Fibroblast of skin of left quadriceps (primary cell): ENCODE measurements around the gene LMAN1L.

Source experiments
- DNase-seq, 2 experiments: peaks; one replicate each; pipeline ENCODE4 v3.0.0-alpha.2; 2013; ENCODE audit warnings: low read depth in 2 of 2

Gene LMAN1L

DNA sequence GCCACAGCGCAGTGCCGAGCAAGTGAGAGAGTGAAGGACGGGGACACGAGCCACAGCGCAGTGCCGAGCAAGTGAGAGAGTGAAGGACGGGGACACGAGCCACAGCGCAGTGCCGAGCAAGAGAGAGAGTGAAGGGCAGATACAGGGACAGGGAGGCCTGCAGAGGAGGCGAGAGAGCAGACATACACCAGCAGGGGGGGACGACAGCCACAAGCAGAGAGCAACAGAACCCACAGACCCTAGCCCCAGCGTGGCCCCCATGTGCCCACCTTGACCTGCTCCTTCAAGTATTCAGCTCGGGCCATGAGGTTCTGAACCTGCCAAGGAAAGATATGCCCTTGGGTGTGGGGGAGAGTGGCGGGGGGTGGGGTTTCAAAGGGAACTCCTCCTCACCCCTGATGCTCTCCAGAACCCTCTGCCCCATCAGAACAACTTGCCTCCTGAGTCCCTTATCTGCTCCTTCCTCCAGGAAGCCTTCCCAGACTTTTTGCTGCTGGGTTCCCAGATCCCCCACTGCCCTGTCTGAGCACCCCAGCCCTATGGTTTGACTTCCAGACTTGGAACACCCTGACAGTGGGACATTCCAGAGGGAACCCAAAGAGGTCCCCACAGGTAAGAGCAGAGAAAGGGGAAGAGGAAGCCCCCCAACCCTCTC is 25.0 kb downstream of the LMAN1L start:
- no peak for DNase-seq

DNA sequence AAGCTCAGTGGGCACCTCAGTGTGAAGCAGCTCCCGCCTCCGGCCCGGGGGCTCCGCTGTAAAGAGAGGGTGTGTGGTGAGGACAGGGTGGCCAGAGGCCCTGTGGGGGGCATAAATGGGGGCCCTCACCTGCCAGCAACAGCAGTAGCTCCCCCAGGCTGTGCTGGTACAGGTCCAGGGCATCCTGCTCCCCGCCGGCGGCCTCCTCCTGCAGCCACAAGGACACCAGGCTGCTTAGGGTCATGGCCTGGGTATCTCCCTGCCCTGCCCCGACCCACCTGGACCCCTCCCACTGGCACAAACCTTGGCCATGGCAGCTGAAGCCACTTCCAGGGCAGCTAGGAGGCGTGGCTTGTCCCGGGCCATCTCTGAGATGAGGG is 25.5 kb downstream of the LMAN1L start:
- no peak for DNase-seq

- no peak for DNase-seq
These were observed 26.3 kb downstream of the LMAN1L start for GRCh38 chr15:74838746-74839525.

DNA sequence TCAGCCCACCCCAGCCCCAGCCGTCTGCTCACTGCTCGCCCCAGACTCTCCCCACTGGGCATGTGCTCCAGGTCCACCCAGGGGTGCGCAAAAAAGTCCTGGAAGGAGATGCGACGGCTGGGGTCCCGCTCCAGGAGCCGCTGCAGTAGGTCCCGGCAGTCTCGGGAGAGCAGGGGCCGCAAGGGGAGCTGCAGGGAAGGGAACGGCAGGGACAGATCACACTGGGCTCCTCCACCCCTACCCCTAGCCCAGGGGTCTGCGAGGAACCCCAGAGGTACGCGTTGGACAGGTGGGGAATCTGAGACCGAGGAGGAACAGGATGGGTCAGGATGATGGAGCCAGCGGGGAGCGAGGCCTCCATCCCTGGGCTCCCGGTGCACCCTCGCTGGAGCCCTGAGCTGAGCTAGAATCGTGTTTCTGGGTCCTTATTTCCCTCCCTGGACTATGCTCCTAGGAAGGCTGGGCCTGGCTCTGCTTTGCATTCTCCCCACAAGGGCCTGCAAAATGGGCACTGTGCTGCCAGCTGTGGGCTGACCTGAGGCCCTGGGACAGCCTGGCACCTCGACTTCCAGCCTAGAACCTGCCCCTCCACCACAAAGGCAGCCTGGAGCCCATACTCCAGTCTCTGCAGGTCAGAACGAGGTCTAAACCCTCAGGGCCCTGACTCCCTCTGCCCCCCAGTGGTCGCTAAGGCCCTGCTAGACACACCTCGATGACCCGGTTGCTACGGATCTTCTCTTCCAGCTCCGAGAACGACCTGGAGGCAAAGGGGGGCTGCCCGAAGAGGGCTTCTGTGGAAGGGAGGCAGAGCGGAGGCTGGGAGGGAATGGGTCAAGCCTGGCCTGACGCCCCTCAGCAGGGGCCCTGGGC is 27.1 kb downstream of the LMAN1L start:
- DNase-seq: no peak

DNA sequence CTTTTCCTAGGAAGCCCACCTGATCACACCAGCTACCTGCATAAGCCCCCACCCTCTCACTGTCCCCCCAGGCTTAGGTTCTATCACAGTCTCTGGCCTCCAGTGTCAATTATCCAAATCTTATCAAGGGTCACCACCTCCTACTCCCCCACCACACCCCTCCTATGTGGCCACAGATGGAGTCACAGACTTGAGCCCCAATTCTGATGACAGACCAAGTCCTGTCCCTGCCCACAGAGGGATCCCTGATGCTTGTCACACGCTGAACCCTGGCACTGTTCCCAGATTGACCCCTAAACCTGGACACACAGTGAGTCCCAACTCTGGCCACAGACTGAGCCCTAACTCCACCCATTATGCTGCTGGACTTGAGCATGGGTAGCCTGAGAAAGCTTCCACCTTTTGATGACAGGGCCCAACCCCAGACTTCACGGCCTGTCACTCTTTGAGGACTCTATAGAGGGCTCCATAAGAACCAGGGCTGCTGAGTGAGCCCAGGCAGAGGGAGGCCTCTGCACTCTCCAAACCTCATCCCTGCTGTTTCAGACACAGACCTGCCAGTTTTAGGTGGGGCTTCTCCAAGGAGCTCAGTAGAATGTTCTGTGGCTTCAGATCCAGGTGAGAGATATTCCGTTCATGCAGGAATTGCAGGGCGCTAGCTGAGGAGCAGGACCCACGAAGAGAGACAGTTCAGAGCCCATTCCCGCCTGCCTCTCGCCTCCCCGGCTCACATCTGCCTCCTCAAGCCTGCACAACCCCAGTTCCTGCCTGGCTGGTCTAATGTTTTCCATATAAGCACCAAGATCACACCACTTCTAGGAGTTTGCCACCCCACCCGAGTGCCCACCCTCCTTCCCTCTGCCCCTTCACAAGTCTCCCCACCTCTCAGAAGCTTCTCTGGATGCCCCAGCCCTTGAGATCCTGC is 28.5 kb downstream of the LMAN1L start:
- DNase-seq: no peak

GRCh38 chr15:74841891-74842373 is 29.3 kb downstream of the LMAN1L start:
- DNase-seq: no peak

GRCh38 chr15:74842581-74843444 is 30.2 kb downstream of the LMAN1L start, which contains the start of gene ULK3:
TSS of gene ULK3 (minus strand) at chr15:74843156. CDS start at chr15:74843105, 51 bp downstream.
- DNase-seq: peak; percentile 65

DNA sequence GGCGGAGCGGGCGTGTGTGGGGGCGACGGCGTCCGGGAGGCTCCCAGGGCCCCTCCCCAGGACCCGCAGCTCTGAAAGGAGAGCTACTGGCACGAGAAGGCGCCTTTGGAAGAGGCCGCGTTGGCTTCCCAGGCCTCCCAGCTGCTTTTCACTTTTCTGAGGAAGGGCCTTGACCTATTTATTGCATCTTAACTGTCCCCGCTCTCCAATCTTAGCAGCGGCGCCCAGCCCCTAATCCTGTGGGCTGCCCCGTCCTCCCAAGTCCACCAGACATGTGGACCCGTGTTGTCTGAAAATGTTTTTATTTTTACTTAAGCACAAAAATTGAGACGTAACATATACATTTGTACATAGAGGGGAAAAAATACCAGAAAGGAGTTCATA is 30.8 kb downstream of the LMAN1L start:
- no peak for DNase-seq

DNA sequence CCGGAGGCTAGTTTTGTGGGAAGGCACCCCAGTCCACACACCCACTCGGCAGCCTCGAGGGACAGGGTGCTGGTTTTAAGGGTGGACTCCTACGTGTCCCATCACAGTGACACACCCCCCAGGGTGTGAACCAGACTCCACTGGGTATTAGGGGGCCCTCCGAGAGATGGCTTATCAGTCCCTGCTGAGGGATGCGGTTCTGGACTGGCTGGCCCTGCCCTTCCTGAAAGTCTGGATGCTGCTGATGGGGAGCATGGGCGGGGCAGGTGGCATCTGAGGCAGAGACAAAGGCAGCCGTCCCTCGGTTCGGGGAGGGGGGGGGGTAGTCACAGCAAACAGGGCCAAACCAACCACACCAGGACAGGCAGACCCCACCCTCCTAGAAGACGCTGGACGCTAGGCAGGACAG is 31.3 kb downstream of the LMAN1L start:
- DNase-seq: no peak

DNA sequence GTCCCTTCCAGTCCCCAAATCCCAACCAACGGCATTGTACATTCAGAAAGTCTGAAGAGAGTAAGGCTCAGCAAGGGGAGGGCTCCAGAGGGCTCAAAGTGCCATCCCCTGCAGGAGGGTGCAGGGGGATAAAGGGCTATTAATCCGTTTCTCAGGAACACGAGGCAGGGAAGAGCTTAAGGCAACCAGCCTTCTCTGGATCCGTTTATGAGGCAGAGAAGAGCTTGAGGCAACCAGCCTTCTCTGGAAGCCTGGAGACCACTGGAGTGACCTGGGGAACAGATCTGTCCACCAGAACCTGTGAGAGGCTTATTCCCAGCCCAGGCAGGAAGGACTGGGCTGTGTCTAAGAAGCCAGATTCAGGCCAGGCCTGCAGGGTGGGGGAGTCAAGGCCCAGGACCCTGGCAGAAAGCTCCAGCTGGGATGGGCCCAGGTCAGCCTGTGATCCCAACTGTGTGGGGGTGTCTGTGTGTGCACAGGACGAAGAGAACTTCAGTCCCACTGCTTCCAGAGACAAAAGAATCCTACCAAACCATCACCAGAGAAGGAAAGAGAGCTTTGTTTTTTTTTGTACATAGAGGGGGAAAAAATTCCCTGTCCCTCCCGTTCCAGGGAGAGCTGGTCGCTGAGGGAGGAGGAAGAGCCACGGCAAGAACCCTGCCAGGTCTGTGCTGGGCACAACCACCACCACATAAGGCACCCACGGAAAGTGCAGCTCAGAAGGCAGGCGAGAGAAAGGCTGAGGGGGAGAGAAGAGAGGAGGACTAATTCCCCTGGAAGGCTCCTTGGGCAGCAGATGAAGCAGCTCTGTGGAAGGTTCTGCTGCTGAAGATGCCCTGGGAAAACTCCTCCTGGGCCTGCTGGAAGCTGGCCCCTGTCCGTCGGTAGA is 31.9 kb downstream of the LMAN1L start:
- no peak for DNase-seq

DNA sequence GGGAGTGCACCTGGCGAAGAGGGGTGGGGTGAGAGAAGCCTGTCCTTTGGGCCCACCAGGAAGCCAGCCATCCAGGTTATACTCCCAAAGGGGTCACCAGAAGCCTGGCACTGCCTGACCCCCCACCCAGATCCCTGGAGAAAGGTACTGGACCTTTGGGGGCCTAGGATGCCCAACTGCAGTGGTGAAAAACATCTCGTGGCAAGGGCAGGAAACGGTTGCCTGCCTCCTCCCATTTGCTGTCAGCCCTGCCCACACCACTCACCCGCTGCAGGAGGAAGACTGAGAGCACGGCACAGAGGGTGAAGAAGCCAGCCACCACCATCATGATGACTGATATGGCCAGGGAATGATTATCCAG is 32.6 kb downstream of the LMAN1L start:
- DNase-seq: no peak

- DNase-seq: no peak
These were observed 32.9 kb downstream of the LMAN1L start for GRCh38 chr15:74845581-74845980.

DNA sequence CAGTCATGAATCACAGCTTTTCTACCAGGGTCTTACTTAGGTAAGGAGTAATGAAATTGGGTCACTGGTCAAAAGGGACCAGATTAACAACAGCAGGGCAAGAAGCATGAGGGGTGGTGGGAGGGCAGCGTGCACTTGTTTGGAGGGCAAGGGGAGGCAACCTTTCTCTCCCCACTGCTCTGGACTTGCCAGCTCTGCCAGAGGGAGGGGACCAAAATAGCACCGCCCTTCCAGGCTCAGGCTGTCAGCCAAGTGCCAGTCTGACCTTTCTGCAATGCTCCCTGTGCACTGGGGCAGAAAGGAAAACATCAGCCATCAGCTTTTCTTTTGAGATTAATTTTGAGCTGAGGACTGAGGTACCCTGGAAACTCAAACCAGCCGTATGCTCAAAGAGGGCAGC is 34.8 kb downstream of the LMAN1L start:
- DNase-seq: no peak

DNA sequence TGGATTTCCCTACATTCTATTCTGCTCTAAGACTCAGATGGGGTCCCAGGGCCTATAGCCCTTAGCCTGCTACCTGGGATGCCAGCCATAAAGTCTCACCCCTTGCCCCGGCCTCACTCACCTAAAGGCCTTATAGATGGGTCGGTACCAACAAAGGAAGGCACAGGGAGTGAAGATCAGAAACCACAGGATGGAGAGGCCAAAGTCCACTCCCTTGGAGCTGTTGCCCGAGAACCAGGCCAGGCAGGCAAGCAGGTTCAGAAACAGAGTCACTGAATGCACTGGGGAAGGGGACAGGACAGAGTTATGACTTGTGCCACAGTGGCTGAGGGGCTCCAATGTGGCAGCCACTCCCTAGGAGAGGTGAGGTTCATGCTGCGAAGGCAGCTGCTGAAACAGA is 37.8 kb downstream of the LMAN1L start:
- DNase-seq: no peak

DNA sequence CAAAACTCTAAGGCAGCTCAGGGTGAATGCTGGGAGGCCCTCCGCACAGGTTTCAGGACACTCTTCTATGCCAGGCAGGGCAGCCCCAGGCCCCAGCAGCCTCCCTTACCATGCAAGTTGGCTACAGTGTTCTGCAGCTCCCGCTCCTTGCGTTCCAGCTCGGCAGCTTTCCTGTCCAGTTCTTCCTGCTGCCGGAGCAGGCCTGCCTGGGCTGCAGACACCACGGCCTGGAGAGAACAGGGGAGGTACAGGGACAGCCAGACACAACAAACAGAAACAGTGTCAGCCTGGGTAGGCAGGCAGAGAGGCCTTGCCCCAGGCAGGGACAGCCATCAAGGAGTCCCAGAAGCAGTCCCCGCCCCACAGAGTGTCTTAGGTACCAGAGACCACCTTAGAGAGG is 39.3 kb downstream of the LMAN1L start:
- no peak for DNase-seq

GRCh38 chr15:74854453-74855022 is 41.9 kb downstream of the LMAN1L start:
- no peak for DNase-seq

DNA sequence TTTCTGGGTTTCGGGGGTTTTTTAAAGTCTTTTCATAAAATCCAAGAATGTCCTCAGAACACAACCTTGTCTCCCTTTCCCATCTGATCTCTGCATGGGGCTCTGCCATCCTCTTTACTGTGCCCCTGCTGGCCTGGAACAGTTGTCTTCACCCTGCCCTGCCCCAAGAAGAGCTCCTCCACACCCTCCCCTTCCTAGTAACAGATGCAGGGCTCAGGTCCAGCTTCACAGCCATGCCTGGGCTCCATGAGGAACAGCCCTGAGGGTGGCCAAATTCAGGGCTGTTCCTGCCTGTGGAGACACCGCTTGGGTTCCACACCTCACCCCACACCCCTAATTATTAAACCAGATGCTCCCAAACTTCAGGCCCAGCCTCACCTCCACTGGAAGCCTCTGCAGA is 43.2 kb downstream of the LMAN1L start:
- DNase-seq: no peak

DNA sequence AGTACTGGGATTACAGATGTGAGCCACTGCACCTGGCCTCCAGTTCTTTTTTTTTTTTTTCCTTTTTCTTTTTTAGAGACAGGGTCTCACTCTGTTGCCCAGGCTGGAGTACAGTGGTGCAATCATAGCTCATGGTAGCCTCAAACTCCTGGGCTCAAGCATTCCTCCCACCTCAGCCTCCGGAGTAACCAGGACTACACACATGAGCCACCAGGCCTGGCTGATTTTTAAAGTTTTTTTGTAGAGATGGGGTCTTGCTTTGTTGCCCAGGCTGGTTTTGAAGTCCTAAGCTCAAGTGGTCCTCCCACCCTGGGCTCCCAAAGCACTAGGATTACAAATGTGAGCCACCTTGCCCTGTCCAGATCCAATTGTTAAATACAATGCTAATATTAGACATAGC is 43.9 kb downstream of the LMAN1L start:
- DNase-seq: no peak

DNA sequence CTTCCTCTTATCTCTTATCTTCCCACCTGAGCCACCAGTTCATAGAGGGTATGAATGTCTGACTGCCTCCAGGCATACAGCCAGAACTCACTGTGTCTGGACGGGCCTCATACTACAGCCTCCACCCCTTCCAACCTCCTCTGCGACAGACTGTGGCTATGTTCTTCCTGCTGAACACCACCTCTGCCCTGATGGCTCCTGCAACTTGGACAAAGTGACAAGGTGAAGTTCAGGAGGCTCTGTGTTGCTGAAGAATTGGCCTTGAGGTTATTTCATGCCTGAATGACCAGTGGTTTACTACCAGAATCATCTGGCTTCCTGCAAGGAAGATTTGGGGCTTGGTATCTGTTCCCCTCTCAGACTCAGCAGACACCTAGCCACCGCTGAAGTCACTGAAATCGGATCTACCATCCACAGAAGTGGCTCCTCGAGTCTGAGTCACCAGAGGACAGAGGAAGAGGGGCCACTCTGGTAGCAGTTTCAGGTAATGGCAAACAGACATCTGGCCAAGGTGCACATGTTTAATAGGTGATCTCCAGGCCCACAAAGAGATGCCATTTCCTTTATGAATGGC is 44.5 kb downstream of the LMAN1L start:
- no peak for DNase-seq
